NCI-H524 (cell line): ENCODE measurements around the gene CHADL.

ENCODE experiments used
- DNase-seq, 2 experiments: peaks; one replicate each; lab custom pipeline; 2025; lab: John Stamatoyannopoulos, UW

CHADL gene

GRCh38 chr22:41230401-41230785 lies 10.3 kb downstream of the CHADL start:
- no peak for DNase-seq

DNA sequence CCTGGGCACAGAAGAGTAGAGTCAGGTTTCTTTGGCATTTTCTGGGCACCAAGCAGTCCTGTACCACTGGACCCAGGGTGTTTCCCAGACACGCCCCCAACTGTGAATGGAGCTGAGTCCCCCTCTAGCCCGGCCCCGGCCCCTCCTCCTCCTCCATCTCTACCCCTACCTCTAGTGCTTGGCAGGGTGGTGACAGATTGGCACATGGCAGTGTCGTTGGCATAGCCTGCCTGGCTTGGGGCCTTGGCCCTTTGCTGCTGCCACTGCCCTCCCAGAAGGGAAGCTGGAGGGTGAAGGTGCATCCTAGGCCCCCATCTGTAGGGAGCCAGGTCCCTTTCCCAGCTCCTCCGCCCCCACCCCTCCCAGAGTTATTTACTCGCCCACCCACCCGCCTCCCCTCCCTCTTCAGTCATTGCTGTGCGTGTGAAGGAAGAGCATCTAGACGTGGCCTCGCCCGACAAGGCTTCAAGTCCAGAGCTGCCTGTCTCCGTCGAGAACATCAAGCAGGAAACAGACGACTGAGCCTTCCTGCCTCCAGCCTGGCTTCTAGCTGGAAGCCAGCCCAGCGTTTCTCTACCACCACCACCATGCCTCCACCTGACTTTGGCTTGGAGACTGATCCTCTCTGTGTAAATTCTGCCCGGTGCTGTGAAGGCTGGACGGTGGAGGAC lies 10.9 kb downstream of the CHADL start:
- no peak for DNase-seq

DNA sequence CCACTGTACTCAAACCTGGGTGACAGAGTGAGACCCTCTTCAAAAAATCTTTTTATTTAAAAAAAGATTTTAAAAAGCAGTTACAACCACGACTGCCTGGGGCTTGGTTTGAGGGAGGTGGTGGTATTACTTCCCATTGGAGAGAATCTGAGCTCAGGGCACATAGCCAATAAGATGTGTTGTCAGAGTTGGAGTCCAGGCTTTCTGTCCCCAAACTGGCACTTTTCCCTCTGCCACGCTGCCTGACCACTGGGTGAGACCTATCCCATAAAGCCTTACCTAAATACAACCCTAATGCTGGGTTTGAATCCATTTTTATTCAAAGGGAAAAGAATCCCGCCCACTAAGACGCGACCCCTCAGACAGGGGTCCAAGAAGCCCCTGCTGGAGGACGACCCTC lies 11.5 kb downstream of the CHADL start:
- DNase-seq, result no peak

DNA sequence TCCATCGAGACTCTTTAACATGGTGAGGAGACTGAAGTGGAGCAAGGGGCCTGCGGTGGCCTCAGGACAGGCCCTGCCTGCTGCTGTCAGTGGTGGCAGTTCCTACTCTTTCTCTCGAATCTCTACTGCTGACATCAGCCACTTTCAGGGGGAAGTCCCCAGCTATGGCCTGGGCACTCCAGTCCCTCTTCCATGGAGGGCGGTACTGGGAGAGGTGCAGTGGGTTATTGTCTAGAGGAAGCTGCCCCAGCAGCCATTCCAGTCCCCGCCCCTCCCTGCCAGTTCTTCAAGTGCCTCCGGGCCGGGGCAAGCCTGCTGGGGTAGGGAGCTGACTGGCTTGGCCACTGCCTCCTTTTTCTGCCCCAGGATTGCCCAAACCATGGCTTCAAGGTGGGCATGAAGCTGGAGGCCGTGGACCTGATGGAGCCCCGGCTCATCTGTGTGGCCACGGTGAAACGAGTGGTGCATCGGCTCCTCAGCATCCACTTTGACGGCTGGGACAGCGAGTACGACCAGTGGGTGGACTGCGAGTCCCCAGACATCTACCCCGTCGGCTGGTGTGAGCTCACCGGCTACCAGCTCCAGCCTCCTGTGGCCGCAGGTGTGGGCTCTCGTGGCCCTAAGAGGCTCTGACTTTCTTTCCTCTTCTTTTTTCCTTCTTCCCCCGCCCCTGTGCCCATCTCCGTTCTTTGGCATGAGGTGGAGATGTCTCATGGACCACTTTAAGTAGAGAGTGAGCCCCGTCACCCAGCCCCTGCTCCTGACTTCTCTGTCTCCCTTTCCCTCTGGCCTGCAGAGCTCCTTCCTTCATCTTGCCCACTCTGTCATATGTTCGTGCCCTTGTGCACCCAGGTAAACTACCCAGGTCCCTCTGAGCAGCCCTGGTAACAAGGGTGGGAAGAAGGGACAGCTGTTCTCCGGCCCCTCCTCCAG lies 13.7 kb downstream of the CHADL start:
- no peak for DNase-seq

GRCh38 chr22:41223535-41223934 lies 17.2 kb downstream of the CHADL start:
- no peak for DNase-seq

DNA sequence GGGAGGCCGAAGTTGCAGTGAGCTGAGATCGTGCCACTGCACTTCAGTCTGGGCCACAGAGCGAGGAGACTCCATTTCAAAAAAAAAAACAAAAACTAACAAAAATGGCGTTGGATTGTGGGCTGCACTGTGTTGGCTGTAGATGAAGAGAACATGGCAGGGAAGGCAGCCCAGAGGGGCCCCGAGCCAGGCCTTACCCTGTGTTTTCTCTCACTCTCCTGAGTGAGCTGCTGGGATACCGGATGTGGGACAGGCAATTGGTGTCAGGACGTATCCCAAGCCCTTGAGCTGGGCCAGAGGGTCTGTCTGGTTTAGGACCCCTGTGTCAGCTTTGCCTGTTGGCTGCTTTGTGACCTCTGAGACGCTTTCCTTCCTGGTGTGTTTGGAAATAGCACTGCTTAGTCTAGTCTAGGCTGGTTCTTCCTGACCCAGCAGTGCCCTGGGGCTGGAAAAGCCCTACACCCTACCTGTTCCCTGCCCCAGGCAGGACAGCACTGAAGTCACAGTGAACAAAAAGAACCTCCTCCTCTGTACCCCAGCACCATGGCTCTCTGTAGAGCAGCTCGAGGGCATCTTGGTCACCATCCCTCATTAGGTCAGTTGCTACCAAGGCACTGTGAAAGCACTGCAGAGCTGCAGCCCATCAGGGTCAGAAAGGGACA lies 17.8 kb downstream of the CHADL start:
- DNase-seq, result no peak

- DNase-seq, result no peak
Observed at GRCh38 chr22:41217553-41218157, 23.1 kb downstream of the CHADL start.

DNA sequence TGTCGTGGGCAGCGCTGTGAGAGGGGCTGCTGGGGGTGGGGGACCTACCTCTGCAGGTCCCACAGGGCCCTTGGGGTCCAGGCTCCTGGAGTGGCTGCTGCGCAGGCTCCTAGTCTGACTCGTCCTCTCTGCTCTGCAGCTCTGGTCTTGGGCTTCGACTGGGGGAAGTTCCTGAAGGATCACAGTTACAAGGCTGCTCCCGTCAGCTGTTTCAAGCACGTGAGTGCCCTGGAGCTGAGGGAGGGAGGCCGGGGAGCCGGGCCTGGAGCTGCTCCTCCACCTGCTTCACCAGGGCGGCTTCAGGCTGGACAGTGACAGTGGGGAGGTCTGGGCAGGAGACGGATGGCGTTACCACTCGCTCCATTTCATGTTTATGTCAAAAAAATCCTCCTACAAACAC lies 23.7 kb downstream of the CHADL start:
- no peak for DNase-seq

GRCh38 chr22:41215926-41216325 lies 24.8 kb downstream of the CHADL start:
- DNase-seq, result no peak

DNA sequence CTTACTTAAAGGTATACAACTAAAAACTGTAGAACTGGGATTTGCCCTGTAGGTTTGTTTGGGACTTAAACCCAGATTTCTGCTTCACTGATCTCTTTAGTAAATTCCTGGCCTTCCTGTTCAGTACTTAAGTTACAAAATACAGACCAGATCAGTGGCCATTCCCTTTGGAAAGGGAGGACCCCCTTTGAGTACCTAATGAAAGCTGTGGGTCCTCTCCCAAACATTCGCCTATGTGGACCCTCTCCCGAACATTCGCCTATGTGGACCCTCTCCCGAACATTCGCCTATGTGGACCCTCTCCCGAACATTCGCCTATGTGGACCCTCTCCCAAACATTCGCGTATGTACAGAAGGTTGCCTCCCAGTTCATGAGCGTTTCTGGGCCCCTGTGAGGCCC lies 25.3 kb downstream of the CHADL start:
- no peak for DNase-seq

GRCh38 chr22:41206719-41207118 lies 34.0 kb downstream of the CHADL start:
- no peak for DNase-seq

- DNase-seq, result peak; percentile 99
Observed at GRCh38 chr22:41204992-41205900, 35.5 kb downstream of the CHADL start, which contains the start of gene L3MBTL2. L3MBTL2 (plus strand) TSS chr22:41205312; CDS start chr22:41205363, 51 bp downstream.

DNA sequence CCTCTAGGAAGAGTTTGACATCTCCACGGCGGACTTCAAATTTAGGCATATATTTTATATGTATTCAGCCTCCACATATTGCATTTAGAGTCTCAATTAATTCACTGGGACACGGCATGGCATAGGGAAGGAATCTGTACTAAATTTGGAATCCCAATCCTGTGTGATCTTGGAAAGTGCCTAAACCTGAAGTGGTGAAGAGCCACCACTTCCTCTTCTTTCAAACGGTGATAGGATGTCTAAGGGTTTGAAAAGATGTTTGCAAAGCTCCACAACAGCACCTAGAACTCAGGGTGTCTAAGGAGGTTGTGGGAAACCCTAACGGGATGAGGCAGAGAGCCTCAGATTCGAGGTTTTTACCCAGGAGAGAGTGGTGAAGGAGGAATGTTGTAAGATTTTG lies 36.7 kb downstream of the CHADL start:
- DNase-seq, result no peak

GRCh38 chr22:41203118-41203517 lies 37.6 kb downstream of the CHADL start:
- no peak for DNase-seq

- no peak for DNase-seq
Observed at GRCh38 chr22:41201141-41201540, 39.6 kb downstream of the CHADL start.

DNA sequence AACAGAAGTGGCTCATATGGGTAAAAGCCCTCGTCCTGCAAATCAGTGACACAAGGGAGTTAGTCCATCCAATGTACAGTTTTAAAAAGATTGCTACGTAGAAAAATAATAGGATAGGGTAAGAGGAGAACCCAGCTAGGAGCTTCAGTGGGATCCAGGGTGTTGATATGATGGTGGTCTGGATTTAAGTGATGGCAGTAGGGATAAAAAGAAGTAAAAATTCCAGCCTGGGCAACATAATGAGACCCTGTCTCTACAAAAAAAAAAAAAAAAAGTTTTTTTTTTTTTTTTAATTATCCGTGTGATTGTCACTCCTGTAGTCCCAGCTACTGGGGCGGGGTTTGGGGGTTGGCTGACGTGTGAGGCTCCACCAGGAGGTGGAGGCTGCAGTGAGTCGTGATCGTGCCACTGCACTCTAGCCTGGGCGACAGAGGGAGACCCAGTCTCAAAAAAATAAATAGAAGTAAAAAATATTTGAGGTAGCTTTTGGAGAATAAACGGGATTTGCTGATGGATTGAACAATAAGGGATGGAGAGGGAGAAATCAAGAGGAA lies 42.6 kb downstream of the CHADL start:
- peak in 1 of 2 experiments; percentile 37 for DNase-seq

GRCh38 chr22:41197038-41197972 lies 43.4 kb downstream of the CHADL start:
- DNase-seq, result peak; percentile 77

DNA sequence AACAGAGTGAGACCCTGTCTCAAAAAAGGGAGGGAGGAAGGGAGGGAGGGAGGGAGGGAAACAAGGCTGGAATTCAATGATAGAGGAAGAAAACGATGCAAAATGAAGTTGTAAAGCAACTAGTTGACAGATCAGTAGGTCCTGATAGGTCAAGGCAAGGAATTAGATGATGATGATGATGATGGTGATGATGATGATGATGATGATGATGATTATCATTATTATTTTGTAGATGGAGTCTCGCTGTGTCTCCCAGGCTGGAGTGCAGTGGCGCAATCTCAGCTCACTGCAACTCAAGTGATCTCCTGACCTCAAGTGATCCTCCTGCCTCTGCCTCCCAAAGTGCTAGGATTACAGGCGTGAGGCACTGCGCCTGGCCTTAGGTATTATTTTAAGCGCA lies 46.9 kb downstream of the CHADL start:
- DNase-seq, result no peak

DNA sequence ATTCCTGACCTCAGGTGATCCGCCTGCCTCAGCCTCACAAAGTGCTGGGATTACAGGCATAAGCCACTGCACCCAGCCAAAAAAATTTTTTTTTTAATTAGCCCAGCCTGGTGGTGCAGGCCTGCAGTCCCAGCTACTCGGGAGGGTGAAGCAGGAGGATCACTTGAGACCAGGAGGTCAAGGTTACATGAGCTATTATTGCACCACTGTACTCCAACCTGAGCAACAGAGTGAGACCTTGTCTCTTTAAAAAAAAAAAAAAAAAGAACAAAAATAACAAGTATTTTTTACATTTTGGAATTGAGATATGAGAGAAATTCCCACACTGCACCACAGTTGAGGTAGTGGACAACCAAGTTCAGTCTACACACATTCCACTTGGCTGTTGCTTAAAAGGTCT lies 49.3 kb downstream of the CHADL start:
- no peak for DNase-seq

GRCh38 chr22:41184679-41185078 lies 56.1 kb downstream of the CHADL start:
- DNase-seq, result no peak
